HG03139 (cell line): ENCODE measurements around the gene RARRES1.
"Not testable (repeated sequence)": the region's sequence is repeated elsewhere in the genome, so short reads cannot be mapped to it uniquely, and the experiment has no call there.

Experiments used
- ATAC-seq: cut with Tn5 transposase; IDR thresholded peaks from one replicate; pipeline ENCODE4 v1.9.1; 2021; ENCODE audit not compliant: unreplicated experiment

Gene RARRES1

GRCh38 chr3:158696618-158697017, 35.6 kb downstream of the RARRES1 start:
- ATAC-seq, result no peak

DNA sequence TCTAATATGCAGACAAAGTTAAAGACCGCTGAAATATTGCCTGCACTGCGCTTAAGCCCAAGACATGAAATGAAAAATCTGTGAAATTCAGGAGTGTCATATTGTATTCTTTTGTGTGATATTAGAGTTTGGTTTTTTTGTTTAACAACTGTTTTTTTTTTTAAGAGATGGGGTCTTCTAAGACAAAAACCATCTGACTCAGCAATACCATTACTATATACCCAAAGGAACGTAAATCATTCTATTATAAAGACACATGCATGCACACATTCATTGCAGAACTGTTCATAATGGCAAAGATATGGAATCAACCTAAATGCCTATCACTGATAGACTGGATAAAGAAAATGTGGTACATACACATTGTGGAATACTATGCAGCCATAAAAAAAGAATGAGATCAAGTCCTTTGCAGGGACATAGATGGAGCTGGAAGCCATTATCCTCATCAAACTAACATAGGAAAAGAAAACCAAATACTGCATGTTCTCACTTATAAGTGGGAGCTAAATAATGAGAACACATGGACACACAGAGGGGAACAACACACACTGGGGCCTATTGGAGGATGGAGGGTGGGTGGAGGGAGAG, 38.3 kb downstream of the RARRES1 start:
- ATAC-seq, result not testable (repeated sequence)

DNA sequence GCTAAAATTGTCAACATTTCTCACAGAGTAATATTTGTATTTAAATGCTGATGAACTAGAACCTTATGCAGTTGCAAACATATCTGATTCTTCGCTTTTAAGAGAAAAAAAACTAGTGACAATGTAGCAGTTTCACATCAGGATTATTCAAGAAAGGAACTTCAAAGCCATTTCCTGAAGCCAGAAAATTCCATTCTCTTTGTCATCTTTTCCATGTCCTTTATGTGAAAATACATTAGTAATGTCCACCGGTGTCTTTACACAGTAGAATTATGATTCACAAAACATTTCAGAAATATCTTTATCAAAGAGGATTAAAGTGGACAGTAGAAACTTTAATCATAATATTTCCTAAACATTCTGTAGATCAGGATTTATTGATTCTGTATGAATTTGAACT, 47.1 kb downstream of the RARRES1 start:
- ATAC-seq, result no peak

DNA sequence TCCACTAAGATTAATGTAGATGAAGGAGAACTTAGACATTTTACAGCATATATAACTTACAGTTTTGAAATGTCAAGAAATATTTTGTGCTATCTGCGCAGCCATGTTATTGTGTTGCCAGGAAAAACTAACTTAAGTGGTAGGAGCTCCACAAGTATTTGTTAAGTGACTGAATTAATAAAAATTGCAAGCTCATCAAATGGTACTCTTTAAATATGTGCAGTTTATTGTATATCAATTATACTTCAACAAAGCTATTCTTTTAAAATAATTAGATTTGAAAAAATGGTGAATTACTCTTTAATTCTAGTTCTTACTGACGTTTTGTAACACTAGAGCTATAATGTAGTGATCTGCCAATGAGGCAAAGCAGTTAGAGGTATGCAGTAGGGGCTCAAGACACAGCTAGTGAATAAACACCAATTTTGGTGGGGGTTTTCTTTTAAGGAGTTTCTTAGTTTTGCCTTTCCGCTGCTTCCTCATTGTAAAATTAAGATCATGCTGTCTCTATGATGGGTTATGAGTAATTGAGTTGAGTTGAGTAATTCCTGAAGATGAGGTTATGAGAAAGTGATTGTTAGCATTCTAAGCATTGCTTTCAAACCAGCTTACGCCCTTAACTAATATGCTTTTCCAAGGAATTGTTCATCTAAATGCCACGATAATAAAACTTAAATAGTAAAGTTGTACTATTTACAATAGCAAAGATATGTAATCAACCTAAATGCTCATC, 48.9 kb downstream of the RARRES1 start:
- ATAC-seq, result no peak

DNA sequence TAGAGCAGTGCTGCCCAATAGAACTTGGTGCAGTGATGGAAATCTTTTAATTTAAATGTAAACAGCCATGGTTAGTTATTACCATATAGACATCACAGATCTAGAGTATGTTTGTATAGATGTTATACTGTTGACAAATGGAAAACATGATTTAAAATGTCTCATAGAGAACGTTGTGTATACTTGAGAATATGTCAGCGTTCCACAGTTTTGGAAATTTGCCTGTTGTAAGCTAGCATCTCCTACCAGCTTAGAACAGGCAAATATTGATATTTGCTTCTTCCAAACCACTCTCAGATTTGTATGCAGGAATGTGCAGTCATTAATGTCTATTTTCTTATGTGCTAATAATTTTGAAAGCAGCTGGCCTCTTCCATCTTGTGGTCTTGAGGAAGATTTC, 51.4 kb downstream of the RARRES1 start:
- no peak for ATAC-seq

DNA sequence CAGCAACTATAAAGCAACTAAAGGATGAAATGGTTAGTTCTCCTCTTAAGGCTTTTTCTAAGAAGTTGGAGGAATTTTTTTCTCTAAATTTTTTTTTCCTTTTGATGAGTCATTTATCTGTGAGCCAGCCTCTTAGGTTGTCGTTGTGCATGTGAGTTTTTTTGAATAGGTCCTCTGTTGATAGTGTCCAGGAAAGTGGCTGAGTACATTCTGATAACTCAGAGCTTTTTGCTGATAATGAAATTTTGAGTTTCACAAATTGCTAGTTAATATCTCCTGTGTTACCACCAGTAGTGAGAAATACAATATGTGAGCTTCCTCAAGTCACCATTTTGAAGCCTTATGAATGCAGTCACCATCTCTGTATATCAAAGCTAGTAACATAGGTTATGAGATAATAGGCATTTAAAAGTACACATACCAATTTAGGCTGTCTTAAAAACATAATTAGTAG, 52.7 kb downstream of the RARRES1 start:
- no peak for ATAC-seq

DNA sequence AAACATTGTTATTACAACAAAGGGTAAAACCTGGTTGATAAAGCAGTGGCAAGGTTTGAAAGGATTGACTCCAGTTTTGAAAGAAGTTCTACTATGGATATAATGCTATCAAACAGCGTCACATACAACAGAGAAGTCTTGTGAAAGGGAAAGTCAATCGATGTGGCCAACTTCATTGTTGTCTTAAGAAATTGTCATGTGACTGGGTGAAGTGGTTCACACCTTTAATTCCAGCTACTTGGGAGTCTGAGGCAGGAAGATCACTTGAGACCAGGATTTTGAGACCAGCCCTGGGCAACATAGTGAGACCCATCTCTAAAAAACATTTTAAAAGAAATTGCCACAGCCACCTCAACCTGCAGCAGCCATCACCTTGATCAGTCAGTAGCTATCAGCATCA, 53.6 kb downstream of the RARRES1 start:
- no peak for ATAC-seq

- peak; percentile 99 for ATAC-seq
Observed at GRCh38 chr3:158672215-158673176, 59.8 kb downstream of the RARRES1 start, which contains the start of gene LXN. Gene LXN (minus strand): TSS chr3:158672648. CDS start chr3:158672478, 170 bp downstream.

- ATAC-seq, result no peak
Observed at GRCh38 chr3:158671821-158672214, 60.4 kb downstream of the RARRES1 start.

GRCh38 chr3:158668506-158668905, 63.8 kb downstream of the RARRES1 start:
- no peak for ATAC-seq

DNA sequence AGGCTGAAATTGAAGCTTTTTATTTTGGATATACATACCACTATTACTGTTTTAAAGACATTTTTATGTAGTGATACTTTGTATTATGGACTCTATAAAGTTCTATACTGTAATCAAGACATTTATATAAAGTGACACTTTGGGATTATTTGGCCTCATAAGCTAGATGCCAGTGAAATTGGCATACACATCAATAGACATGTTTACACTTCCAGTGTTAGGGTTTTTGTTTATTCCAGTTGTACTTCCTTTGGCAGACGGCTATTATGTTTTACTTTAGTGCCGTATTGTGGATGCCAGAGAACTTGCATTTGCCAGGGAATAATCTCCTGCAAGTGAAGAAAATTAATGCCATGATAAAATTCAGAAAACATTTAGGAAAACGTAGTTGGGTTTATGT, 65.8 kb downstream of the RARRES1 start:
- no peak for ATAC-seq

DNA sequence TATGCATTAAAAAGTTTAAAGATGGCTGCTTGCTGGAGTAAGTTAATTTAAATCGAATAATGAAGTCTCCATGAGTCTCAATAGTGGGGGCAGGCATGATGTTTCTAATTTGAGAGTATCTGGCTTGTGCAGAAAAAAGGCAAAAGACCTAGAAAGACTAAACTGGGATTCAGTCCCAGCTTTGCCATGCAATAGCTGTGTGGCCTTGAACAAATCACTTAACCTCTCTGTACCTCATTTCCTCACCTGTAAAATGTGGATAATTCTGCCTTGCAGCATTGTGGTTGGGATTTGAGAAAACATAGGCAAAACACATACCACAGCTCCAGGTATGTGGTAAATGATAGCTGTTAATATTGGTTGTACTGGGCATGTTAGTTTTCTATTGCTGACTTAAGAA, 68.4 kb downstream of the RARRES1 start:
- ATAC-seq, result no peak

- no peak for ATAC-seq
Observed at GRCh38 chr3:158663246-158663645, 69.0 kb downstream of the RARRES1 start.

- ATAC-seq, result no peak
Observed at GRCh38 chr3:158660711-158661110, 71.5 kb downstream of the RARRES1 start.

GRCh38 chr3:158659454-158660237, 72.6 kb downstream of the RARRES1 start:
- ATAC-seq, result peak; percentile 94

DNA sequence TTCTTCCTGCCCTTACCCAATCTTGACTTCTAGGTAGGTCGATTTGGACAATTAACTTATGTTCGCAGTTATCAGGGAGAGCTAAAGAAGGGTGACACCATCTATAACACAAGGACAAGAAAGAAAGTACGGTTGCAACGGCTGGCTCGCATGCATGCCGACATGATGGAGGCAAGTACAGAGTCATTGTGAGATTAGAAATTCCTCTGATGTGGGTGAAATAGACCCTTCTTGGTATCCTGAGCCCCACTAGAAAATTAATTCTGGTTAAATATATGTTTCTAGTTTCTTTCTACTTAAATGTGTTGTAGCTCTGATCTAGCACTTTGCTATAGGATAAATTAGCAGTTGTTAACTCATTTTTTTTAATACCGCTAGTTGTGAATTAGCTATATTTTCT, 73.4 kb downstream of the RARRES1 start:
- no peak for ATAC-seq

DNA sequence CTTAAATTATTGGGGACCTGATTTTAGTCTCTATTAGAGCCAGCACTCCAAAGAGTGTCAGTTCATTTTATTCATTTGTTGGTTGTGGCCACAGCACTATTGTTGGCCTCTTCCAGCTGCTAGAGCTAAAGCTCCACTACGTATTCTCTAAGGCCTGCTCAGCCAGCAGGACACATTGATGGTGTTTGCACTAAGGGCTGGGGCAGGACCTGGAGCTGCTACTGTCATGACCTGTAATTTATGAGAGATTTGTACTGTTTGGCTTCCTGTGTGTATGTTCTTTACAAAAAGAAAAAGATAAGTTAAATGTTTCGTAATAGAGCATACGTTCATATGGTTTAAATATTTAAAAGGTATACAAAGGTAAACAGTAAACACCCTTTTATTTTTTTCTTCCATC, 79.8 kb downstream of the RARRES1 start:
- ATAC-seq, result no peak

DNA sequence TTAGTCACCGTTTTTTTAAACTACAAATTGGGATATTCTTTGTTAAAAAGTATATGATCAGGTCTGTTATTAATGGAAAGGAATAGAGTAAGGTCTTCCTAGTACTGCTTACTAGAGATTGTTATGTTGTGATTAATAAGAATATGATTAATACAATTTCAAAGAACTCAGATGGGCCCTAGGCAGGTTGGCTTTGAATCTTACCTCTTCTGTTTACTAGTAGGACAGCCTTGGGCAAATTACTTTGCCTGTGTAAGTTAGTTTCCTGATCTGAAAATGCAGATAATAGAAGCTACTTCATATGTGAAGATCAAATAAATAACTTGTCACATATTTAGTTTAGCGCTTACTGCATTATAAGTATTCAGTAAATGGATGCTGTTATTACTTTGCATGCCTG, 81.1 kb downstream of the RARRES1 start:
- no peak for ATAC-seq

- ATAC-seq, result no peak
Observed at GRCh38 chr3:158649791-158650190, 82.5 kb downstream of the RARRES1 start.
